ENCODE results near the gene CLASRP. TPM values are rescaled to one million over a fixed set of nuclear protein-coding genes. Genes with fewer than 3 reads are reported as not detected.
"Not testable (repeated sequence)": the region's sequence is repeated elsewhere in the genome, so short reads cannot be mapped to it uniquely, and the experiment has no call there.

The CLASRP gene
- total RNA-seq, 4 donors from 2014 or later: 48.2 to 96.8 (median 95.0) TPM

- TF ChIP-seq CTCF (IDR thresholded peaks at IDR 0.05) (no peak), POLR2A (IDR thresholded peaks at IDR 0.05) (no peak)
- Histone ChIP-seq H3K4me1 (peaks cover 0 to 63% of the 10 kb centered on the region in 2 donors), H3K4me3 (replicated peaks in 1 of 3) (no peak overlapping the region), H3K27me3 (no peaks in the 10 kb centered on the region), H3K27ac (no peak overlapping the region), H3K9me3 (no peaks in the 10 kb centered on the region), H3K36me3 (no peaks in the 10 kb centered on the region)
- intact Hi-C loops (cut with DNase I): no loop called here
- DNase-seq: no peak
- 93% methylated on average over 17 of the region's 21 CpGs for WGBS, 2 donors
Measured at GRCh38 chr19:45115809-45116615, 77.2 kb downstream of the CLASRP start.

- Histone ChIP-seq H3K27ac (no peak overlapping the region), H3K4me1 (peaks cover 0 to 56% of the 10 kb centered on the region in 2 donors)
- TF ChIP-seq CTCF (IDR thresholded peaks at IDR 0.05): no peak
- no peak for TF ChIP-seq POLR2A (IDR thresholded peaks at IDR 0.05)
Measured at GRCh38 chr19:45117167-45117594, 78.3 kb downstream of the CLASRP start.

GRCh38 chr19:45117671-45118070, 78.8 kb downstream of the CLASRP start:
- intact Hi-C loops (cut with DNase I): no loop called here
- Histone ChIP-seq H3K36me3 (no peaks in the 10 kb centered on the region), H3K4me1 (peaks cover 0 to 55% of the 10 kb centered on the region in 2 donors), H3K27me3 (no peaks in the 10 kb centered on the region), H3K9me3 (no peaks in the 10 kb centered on the region), H3K27ac (no peak overlapping the region), H3K4me3 (replicated peaks in 1 of 3) (no peak overlapping the region)
- DNase-seq: no peak
- 69 to 87% methylated on average over 3 to 11 of the region's 12 CpGs for WGBS, 2 donors
- TF ChIP-seq CTCF (IDR thresholded peaks at IDR 0.05) (no peak), POLR2A (IDR thresholded peaks at IDR 0.05) (no peak)

More at GRCh38 chr19:45117167-45117594, 78.3 kb downstream of the CLASRP start:
- Histone ChIP-seq H3K9me3 (no peaks in the 10 kb centered on the region), H3K27me3 (no peaks in the 10 kb centered on the region), H3K36me3 (no peaks in the 10 kb centered on the region), H3K4me3 (replicated peaks in 1 of 3) (no peak overlapping the region)
- no peak for DNase-seq
- intact Hi-C loops (cut with DNase I): no loop called here
- WGBS, 2 donors: 50 to 79% methylated on average over 10 to 16 of the region's 16 CpGs

- TF ChIP-seq CTCF (IDR thresholded peaks at IDR 0.05): no peak
- TF ChIP-seq POLR2A (IDR thresholded peaks at IDR 0.05): no peak
- intact Hi-C loops (cut with DNase I): no loop called here
- Histone ChIP-seq H3K9me3 (no peaks in the 10 kb centered on the region), H3K27ac (no peak overlapping the region), H3K4me3 (replicated peaks in 1 of 3) (no peak overlapping the region), H3K36me3 (no peaks in the 10 kb centered on the region), H3K27me3 (no peaks in the 10 kb centered on the region), H3K4me1 (peaks cover 1 to 55% of the 10 kb centered on the region in 2 donors)
- DNase-seq: no peak
- 67% methylated on average over 5 of the region's 5 CpGs; no CpG with 5 or more reads in 1 of the 2 donors for WGBS, 2 donors
Measured at GRCh38 chr19:45118106-45118505, 79.3 kb downstream of the CLASRP start.

GRCh38 chr19:45118591-45119355, 79.9 kb downstream of the CLASRP start:
- intact Hi-C loops (cut with DNase I); H3K36me3 ChIP-seq: not testable (repeated sequence)

More at GRCh38 chr19:45118591-45119355, 79.9 kb downstream of the CLASRP start:
- not testable (repeated sequence) for H3K4me3 ChIP-seq (replicated peaks in 1 of 3); H3K27ac ChIP-seq; H3K27me3 ChIP-seq; H3K9me3 ChIP-seq; DNase-seq
- peaks cover 7 to 55% of the 10 kb centered on the region in 2 donors for H3K4me1 ChIP-seq
- 62 to 66% methylated on average over 18 of the region's 18 CpGs for WGBS, 2 donors
